Spleen (tissue), 11 donors: ENCODE measurements around the gene PEX10. TPM values are rescaled to one million over a fixed set of nuclear protein-coding genes. Genes with fewer than 3 reads are reported as not detected.

Experiments used
- DNase-seq: peaks from one replicate; pipeline ENCODE4 v3.0.0-alpha.2; 2020
- H3K27ac ChIP-seq, 8 donors: fragments of 200-600 bp; sonication (generic) in 7 of 8; 1 replicate in 4 of 8; 2 replicates in 4 of 8; pipeline versions ENCODE4 v1.5.0 to v1.8.0; 2016 to 2021; ENCODE audit warnings: inconsistent platforms in 4 of 8, mild to moderate bottlenecking in 4 of 8, moderate library complexity in 1 of 8
- H3K27me3 ChIP-seq, 7 donors: fragments of 200-600 bp; sonication (generic) in 6 of 7; replicated peaks in 1 of 7; 1 replicate in 4 of 7; 2 replicates in 3 of 7; pipeline versions ENCODE4 v1.5.0 to v1.8.0; 2016 to 2021; ENCODE audit warnings: inconsistent platforms in 3 of 7, mild to moderate bottlenecking in 1 of 7
- H3K36me3 ChIP-seq, 6 donors: fragments of 200-600 bp; sonication (generic) in 5 of 6; 1 replicate in 4 of 6; 2 replicates in 2 of 6; pipeline versions ENCODE4 v1.5.0 to v1.8.0; 2016 to 2021; ENCODE audit warnings: inconsistent platforms in 2 of 6
- H3K4me1 ChIP-seq, 6 donors: fragments of 200-600 bp; sonication (generic) in 5 of 6; 1 replicate in 3 of 6; 2 replicates in 3 of 6; pipeline versions ENCODE4 v1.5.0 to v1.8.0; 2016 to 2021; ENCODE audit warnings: inconsistent platforms in 3 of 6
- H3K4me3 ChIP-seq, 8 donors: fragments of 200-600 bp; sonication (generic) in 7 of 8; 1 replicate in 4 of 8; 2 replicates in 4 of 8; pipeline versions ENCODE4 v1.5.0 to v1.8.0; 2016 to 2021; ENCODE audit warnings: inconsistent platforms in 4 of 8, mild to moderate bottlenecking in 4 of 8, moderate library complexity in 2 of 8
- H3K9me3 ChIP-seq, 8 donors: fragments of 200-600 bp; sonication (generic) in 7 of 8; 1 replicate in 4 of 8; 2 replicates in 4 of 8; pipeline versions ENCODE4 v1.5.0 to v1.8.0; 2016 to 2021; ENCODE audit warnings: inconsistent platforms in 4 of 8
- POLR2A ChIP-seq, 3 donors: fragments of 450-650 bp; IDR thresholded peaks; one replicate each; pipeline ENCODE4 v1.5.1; 2017; ENCODE audit warnings: antibody characterized with exemption in 3 of 3, mild to moderate bottlenecking in 1 of 3
- POLR2AphosphoS5 ChIP-seq, 3 donors: sonication (generic); formaldehyde crosslinking; IDR thresholded peaks; one replicate each; pipeline ENCODE4 v1.5.1; 2017; ENCODE audit warnings: antibody characterized with exemption in 3 of 3
- WGBS, 5 donors: extraction: QIAGEN DNeasy Blood & Tissue Kit in 3 of 5; methylation state at CpG; one replicate each; pipeline versions ENCODE4 v1.1.5 to v1.1.7; 2013 to 2018; 5-methylcytosine and 5-hydroxymethylcytosine counted together
- intact Hi-C: fragments of 100-400 bp; cut with DNase I; formaldehyde crosslinking; loops from one replicate; pipeline ENCODE4 v1.15.0; 2023; ENCODE audit warnings: low total_unique reads
- polyA plus RNA-seq, 3 donors: library from polyadenylated mRNA; stranded (reverse); fragments of 200-250 nt; gene quantifications; one replicate each; pipeline ENCODE4 v1.2.1, GENCODE V29; 2013
- total RNA-seq, 7 donors: library from RNA; depleted of rRNA in 3 of 7; stranded (reverse); fragments of >200 nt in 3 of 7; fragmentation: NEBNext Ultra II Directional in 4 of 7; extraction: Animal tissue kit (Norgen Biotek cat#: 25700) in 4 of 7; gene quantifications; one replicate each; pipeline versions ENCODE4 v1.1.0 to v1.2.1, GENCODE V29; 2016 to 2021
- TF ChIP-seq, protein P1 (sequence below), 11 experiments: fragments of 200-600 bp in 7 of 11; fragments of 450-650 bp in 4 of 11; sonication (generic) in 4 of 11; IDR thresholded peaks in 8 of 11; conservative IDR thresholded peaks in 3 of 11; 1 replicate in 7 of 11; 2 replicates in 4 of 11; pipeline versions ENCODE4 v1.4.0 to v1.8.0; 2016 to 2021; ENCODE audit warnings: antibody characterized with exemption in 11 of 11, inconsistent platforms in 4 of 11, mild to moderate bottlenecking in 1 of 11
- donor health status: healthy with polysubstance abuse.
- donor health status: DM: no; HTN: no; CAD: no; lungs with moderate emphysema.
- donor health status: DM: no; HTN: no; CAD: no.
- donor health status: Bipolar disorder and iron deficiency.
- donor health status: healthy.
- donor health status: DM: no; HTN: no; CAD: no.
- donor health status: DM: yes; HTN: yes; CAD: no.

The PEX10 gene
- total and polyA plus RNA-seq, 10 donors: 10.2 to 19.1 (median 16.1) TPM

DNA sequence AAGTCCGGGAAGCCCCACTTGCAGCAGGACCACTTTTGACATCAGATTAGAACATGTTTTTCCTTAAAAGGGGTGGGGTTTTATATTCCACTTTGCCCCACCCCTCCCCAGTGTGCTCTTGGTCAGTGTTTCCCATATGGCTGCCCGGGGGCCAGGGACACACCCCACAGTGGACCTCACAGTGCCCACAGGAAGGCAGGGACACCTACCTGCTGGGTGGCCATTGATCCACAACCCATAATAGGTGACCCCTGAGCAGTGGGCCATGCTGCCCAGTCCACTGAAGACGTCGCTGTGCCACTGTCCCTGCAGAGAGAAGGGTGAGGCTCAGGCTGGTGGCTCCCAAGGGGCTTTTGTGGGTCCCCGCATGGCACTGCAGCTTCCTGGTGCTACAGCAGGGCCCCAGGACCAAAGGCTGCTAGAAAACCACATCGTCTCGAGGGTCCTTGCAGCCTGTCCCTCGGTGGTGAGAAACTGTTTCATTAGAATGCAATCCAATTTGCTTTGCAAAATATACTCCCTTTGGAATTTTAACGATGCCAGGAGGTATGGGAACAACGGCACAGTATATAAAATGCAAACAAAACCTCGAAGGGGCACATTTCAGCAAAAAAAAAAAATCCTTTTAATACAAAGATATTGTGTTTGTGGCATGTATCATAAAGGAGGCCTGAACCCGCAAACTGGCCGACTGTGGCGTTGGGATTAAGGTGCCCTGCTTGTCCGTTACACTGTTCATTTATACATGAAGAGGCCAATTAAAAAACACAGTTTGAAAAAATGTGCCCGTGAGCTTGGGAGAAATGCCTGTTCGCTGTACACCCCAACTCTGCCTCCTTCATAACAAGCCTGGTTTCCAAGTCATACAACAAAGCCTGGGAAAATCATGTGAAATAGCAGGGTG is 37.9 kb downstream of the PEX10 start:
- TF ChIP-seq POLR2A (IDR thresholded peaks at IDR 0.05) (no peak), POLR2AphosphoS5 (IDR thresholded peaks at IDR 0.05) (no peak)
- TF ChIP-seq, protein P1, sequence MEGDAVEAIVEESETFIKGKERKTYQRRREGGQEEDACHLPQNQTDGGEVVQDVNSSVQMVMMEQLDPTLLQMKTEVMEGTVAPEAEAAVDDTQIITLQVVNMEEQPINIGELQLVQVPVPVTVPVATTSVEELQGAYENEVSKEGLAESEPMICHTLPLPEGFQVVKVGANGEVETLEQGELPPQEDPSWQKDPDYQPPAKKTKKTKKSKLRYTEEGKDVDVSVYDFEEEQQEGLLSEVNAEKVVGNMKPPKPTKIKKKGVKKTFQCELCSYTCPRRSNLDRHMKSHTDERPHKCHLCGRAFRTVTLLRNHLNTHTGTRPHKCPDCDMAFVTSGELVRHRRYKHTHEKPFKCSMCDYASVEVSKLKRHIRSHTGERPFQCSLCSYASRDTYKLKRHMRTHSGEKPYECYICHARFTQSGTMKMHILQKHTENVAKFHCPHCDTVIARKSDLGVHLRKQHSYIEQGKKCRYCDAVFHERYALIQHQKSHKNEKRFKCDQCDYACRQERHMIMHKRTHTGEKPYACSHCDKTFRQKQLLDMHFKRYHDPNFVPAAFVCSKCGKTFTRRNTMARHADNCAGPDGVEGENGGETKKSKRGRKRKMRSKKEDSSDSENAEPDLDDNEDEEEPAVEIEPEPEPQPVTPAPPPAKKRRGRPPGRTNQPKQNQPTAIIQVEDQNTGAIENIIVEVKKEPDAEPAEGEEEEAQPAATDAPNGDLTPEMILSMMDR (IDR thresholded peaks at IDR 0.05 in 8 of 11, conservative IDR thresholded peaks at IDR 0.05 in 3 of 11): no peak
- WGBS, 5 donors: 75 to 80% (median 77%) methylated on average over 15 to 17 of the region's 17 CpGs

DNA sequence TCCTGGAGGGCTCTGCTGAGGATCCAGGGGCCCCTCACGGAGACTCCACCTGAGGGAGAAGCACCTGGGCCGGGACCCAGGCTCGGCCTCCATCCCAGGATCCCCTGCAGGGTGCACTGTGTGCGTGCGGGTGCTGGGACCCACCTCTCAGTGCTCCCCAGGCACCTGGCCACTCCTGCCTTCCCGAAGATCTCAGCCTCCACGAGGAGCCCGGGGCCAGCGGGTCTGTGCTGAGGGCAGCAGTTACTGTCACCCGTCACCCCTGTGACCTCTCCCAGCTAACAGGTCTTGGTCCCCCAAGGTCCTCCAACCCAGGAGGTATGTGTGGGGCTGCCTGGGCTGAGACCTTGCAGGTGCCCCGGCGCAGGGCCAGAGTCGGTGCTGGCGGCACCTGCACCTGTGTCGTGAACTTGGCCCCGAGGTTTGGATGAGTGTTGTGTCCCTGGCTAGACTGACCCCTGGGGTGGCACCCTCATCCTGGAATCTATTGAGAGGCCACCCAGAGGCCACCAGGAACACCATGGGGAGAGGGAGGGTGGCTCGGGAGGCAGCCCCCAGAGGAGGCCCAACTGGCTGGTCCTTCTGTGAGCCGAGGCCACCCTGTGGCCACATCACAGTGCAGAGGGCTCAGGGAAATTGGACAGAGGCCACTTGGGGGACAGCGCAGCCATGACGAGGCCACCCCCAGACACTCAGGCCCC is 38.7 kb downstream of the PEX10 start:
- no peaks in the 10 kb centered on the region for H3K9me3 ChIP-seq
- no peaks in the 10 kb centered on the region for H3K4me1 ChIP-seq
- WGBS, 5 donors: 84 to 94% (median 90%) methylated on average over 12 to 20 of the region's 20 CpGs
- intact Hi-C loops: no loop called here
- no peak for TF ChIP-seq POLR2AphosphoS5 (IDR thresholded peaks at IDR 0.05)
- no peak for TF ChIP-seq POLR2A (IDR thresholded peaks at IDR 0.05)
- TF ChIP-seq, protein P1 (IDR thresholded peaks at IDR 0.05 in 8 of 11, conservative IDR thresholded peaks at IDR 0.05 in 3 of 11): no peak
- H3K36me3 ChIP-seq: peaks cover 0 to 10% (median 0%) of the 10 kb centered on the region in 6 donors
- no peak overlapping the region for H3K27ac ChIP-seq
- H3K27me3 ChIP-seq: no peaks in the 10 kb centered on the region
- no peak overlapping the region for H3K4me3 ChIP-seq
- DNase-seq: peak; percentile 55

More for the DNA sequence above, 37.9 kb downstream of the PEX10 start:
- Histone ChIP-seq H3K27ac (no peak overlapping the region), H3K4me1 (peaks cover 0 to 6% (median 0%) of the 10 kb centered on the region in 6 donors), H3K4me3 (no peak overlapping the region), H3K36me3 (peaks cover 0 to 10% (median 0%) of the 10 kb centered on the region in 6 donors), H3K27me3 (no peaks in the 10 kb centered on the region), H3K9me3 (no peaks in the 10 kb centered on the region)
- intact Hi-C loops: no loop called here
- DNase-seq: peak; percentile 50

DNA sequence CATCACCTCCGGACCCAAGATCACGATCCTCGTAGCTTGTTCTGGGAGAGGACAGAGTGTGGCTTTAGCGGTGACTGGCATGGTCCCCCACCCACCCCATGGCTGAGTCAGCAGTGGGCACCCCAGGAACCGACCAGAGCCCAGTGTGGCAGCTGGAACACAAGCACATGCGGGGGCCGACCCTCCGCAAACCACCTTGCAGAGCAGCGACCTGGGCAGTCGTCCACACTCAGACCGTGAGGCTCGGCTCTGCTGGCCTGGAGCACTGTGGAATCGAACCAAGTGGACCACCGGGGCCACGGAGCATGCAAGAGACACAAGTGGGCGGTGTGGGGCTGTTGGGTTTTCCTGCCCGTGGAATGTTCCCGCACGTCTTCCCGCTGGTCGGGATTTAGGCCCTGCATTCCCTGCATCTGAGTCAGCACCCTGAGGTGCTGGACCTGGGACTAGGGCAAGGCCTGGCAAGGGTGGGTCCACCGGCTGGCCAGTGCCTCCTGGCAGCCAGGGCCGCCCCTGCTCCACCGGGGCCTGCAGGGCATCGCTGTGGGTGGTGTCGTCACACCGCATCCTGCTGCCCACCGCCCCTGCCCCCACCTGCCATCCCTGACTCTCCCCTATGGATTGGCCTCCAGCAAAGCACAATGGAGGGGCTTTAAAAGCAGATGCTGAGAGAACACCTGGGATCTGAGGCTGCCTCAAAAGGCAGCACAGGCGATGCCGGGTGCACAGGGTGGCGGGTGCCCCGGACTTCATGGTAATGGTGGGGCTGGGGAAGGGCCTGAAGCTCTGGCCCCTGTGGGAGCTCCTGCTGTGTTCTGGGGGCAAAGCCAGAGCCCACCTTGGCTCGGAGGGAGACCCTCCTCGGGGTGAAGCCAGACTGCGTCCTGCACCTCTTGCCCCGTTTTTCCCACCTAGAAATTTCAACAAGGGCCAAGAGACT is 39.5 kb downstream of the PEX10 start:
- Histone ChIP-seq H3K4me1 (no peaks in the 10 kb centered on the region), H3K27ac (no peak overlapping the region), H3K27me3 (no peaks in the 10 kb centered on the region), H3K9me3 (no peaks in the 10 kb centered on the region), H3K36me3 (peaks cover 0 to 10% (median 0%) of the 10 kb centered on the region in 6 donors), H3K4me3 (no peak overlapping the region)
- 91 to 95% (median 93%) methylated on average over 26 to 36 of the region's 36 CpGs for WGBS, 5 donors
- intact Hi-C loops: no loop called here
- peak; percentile 53 for DNase-seq
- TF ChIP-seq POLR2A (IDR thresholded peaks at IDR 0.05) (no peak), POLR2AphosphoS5 (IDR thresholded peaks at IDR 0.05) (no peak)
- TF ChIP-seq, protein P1 (IDR thresholded peaks at IDR 0.05 in 8 of 11, conservative IDR thresholded peaks at IDR 0.05 in 3 of 11): no peak
